Neural cell (in vitro differentiated cells): ENCODE measurements around the gene C11orf68. TPM values are rescaled to one million over a fixed set of nuclear protein-coding genes. Genes with fewer than 3 reads are reported as not detected.

Experiments used
- H2AFZ ChIP-seq: fragments of 200-600, 300-800 bp; sonication (generic), shearing (Covaris generic); 2 replicates; pipeline ENCODE4 v1.6.0; 2014; ENCODE audit warnings: low read depth, mild to moderate bottlenecking, antibody characterized with exemption, low read length, moderate library complexity
- H3F3A ChIP-seq: fragments of 200-600 bp; shearing (Covaris generic); 2 replicates; pipeline ENCODE4 v1.6.1; 2016; ENCODE audit warnings: mild to moderate bottlenecking, moderate library complexity, mixed read lengths, antibody characterized with exemption, low read length; ENCODE audit not compliant: insufficient read depth, poor library complexity, severe bottlenecking
- H3K27ac ChIP-seq: fragments of 200-600, 300-800 bp; sonication (generic), shearing (Covaris generic); 2 replicates; pipeline ENCODE4 v1.5.1; 2014; ENCODE audit warnings: mild to moderate bottlenecking, low read length, moderate library complexity
- H3K27me3 ChIP-seq: fragments of 300-800, 200-600 bp; sonication (generic), shearing (Covaris generic); 2 replicates; pipeline ENCODE4 v1.6.0; 2014; ENCODE audit warnings: mild to moderate bottlenecking, low read depth, low read length, moderate library complexity; ENCODE audit not compliant: insufficient read depth
- H3K36me3 ChIP-seq: fragments of 300-800, 200-600 bp; sonication (generic), shearing (Covaris generic); 2 replicates; pipeline ENCODE4 v1.5.1; 2014; ENCODE audit warnings: mild to moderate bottlenecking, antibody characterized with exemption, low read length, moderate library complexity; ENCODE audit not compliant: insufficient read depth
- H3K4me2 ChIP-seq: fragments of 300-800, 200-600 bp; sonication (generic), shearing (Covaris generic); 2 replicates; pipeline ENCODE4 v1.6.0; 2014; ENCODE audit warnings: mild to moderate bottlenecking, low read length
- H3K4me3 ChIP-seq: fragments of 300-800, 200-600 bp; sonication (generic), shearing (Covaris generic); 2 replicates; pipeline ENCODE4 v1.5.1; 2014; ENCODE audit warnings: mild to moderate bottlenecking, low read length, moderate library complexity
- H3K79me2 ChIP-seq: fragments of 200-600 bp; shearing (Covaris generic); replicated peaks from 2 replicates; pipeline ENCODE4 v1.6.0; 2014; ENCODE audit warnings: mild to moderate bottlenecking, low read length, moderate library complexity; ENCODE audit not compliant: insufficient read depth
- H3K9ac ChIP-seq: fragments of 300-800, 200-600 bp; sonication (generic), shearing (Covaris generic); 2 replicates; pipeline ENCODE4 v1.6.1; 2016; ENCODE audit warnings: mild to moderate bottlenecking, low read length, mixed read lengths
- H3K9me2 ChIP-seq: fragments of 200-600 bp; shearing (Covaris generic); 2 replicates; pipeline ENCODE4 v1.6.1; 2016; ENCODE audit warnings: mild to moderate bottlenecking, low read length, mixed read lengths; ENCODE audit not compliant: insufficient read depth
- H3K9me3 ChIP-seq: fragments of 200-600, 300-800 bp; sonication (generic), shearing (Covaris generic); 2 replicates; pipeline ENCODE4 v1.6.1; 2016; ENCODE audit warnings: mild to moderate bottlenecking, mixed run types, low read length, moderate library complexity, mixed read lengths
- H4K20me1 ChIP-seq: fragments of 200-600 bp; shearing (Covaris generic); 2 replicates; pipeline ENCODE4 v1.6.1; 2016; ENCODE audit warnings: mild to moderate bottlenecking, mixed run types; ENCODE audit not compliant: insufficient read depth
- CTCF ChIP-seq: fragments of 450-650 bp; IDR thresholded peaks from 2 replicates; pipeline ENCODE4 v1.5.1; 2014; ENCODE audit warnings: antibody characterized with exemption, mild to moderate bottlenecking, moderate library complexity; ENCODE audit not compliant: poor library complexity, severe bottlenecking
- EP300 ChIP-seq: fragments of 450-650 bp; conservative IDR thresholded peaks from 2 replicates; pipeline ENCODE4 v1.6.1; 2014; ENCODE audit warnings: antibody characterized with exemption, mild to moderate bottlenecking, moderate library complexity; ENCODE audit not compliant: poor library complexity, severe bottlenecking
- EZH2 ChIP-seq: fragments of 200-600, 300-800 bp; shearing (Covaris generic), sonication (generic); IDR thresholded peaks from 2 replicates; pipeline ENCODE4 v1.6.1; 2014; ENCODE audit warnings: antibody characterized with exemption, low read length, borderline replicate concordance, mild to moderate bottlenecking; ENCODE audit not compliant: insufficient read depth, poor library complexity, severe bottlenecking
- MXI1 ChIP-seq: fragments of 450-650 bp; conservative IDR thresholded peaks from 2 replicates; pipeline ENCODE4 v1.6.1; 2014; ENCODE audit warnings: antibody characterized with exemption, mild to moderate bottlenecking; ENCODE audit not compliant: poor library complexity, severe bottlenecking
- POLR2AphosphoS5 ChIP-seq: IDR thresholded peaks from 2 replicates; pipeline ENCODE4 v1.6.1; 2012
- RAD21 ChIP-seq: fragments of 450-650 bp; conservative IDR thresholded peaks from 2 replicates; pipeline ENCODE4 v1.6.1; 2014; ENCODE audit warnings: antibody characterized with exemption, mild to moderate bottlenecking, moderate library complexity
- REST ChIP-seq: IDR thresholded peaks from 2 replicates; pipeline ENCODE4 v1.6.1; 2012; ENCODE audit warnings: borderline replicate concordance
- SMC3 ChIP-seq: fragments of 450-650 bp; conservative IDR thresholded peaks from 2 replicates; pipeline ENCODE4 v1.6.1; 2014; ENCODE audit warnings: antibody characterized with exemption, mild to moderate bottlenecking, moderate library complexity; ENCODE audit not compliant: poor library complexity
- TAF1 ChIP-seq: IDR thresholded peaks from 2 replicates; pipeline ENCODE4 v1.6.1; 2012; ENCODE audit warnings: low read depth
- polyA plus RNA-seq: library from polyadenylated mRNA; depleted of rRNA; stranded (reverse); fragments of >200 nt; gene quantifications from 2 replicates; pipeline ENCODE4 v1.2.3, GENCODE V29; 2014

The C11orf68 gene
- polyA plus RNA-seq, 1 donor from 2014 or later: 13.3 TPM

DNA sequence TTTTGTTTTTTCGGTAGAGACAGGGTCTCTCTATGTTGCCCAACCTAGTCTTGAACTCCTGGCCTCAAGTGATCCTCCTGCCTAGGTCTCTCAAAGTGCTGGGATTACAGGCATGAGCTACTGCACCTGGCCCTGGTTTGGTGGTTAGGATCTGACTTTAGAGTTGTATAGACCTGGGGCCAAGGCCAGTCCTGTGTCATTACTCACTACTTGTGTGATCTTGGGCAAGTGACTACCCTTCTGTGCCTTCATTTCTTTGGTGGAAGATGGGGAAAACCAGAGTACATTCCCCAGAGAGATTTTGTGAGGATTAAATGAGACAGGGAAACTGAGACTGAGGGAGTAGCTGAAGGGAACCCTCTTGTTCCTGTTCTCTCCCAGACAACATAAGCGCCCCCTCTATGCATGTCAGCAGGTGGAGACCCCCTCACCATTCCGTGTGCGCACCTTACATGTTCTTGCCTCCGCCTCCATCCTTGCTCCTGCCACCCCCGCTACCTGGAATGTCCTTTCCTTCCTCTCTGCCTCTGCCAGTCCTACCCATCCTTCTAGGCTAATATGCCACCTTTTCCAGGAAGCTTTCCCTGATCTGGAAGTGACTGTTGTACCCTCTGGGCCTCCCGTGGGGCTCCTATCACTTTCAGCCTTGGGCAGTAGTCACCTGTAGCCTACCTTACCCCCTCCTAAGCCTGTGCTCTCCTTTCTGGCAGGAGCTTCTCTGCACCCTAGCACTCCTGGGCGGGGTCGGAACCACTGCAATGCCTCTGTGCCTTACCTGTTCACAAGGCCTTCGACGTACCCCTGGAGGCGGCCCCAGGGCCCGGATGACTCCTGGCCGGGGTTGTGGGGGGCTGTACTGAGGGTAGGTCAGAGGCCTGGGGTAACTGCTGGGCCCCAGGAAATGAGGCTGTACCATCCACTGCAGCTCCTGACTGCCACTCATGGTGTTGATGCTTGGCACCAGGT lies 22.5 kb downstream of the C11orf68 start:
- no peak overlapping the region for H2AFZ ChIP-seq
- H4K20me1 ChIP-seq: no peaks in the 10 kb centered on the region
- no peak overlapping the region for H3K4me3 ChIP-seq
- no peaks in the 10 kb centered on the region for H3K79me2 ChIP-seq
- no peak overlapping the region for H3K4me2 ChIP-seq
- no peak overlapping the region for H3K9ac ChIP-seq
- H3K36me3 ChIP-seq: no peaks in the 10 kb centered on the region
- H3F3A ChIP-seq: no peaks in the 10 kb centered on the region
- H3K27ac ChIP-seq: no peak overlapping the region
- peaks cover 39% of the 10 kb centered on the region for H3K27me3 ChIP-seq
- TF ChIP-seq EP300 (no peak), CTCF (no peak), MXI1 (no peak), TAF1 (no peak), EZH2 (no peak), REST (no peak), POLR2AphosphoS5 (no peak), RAD21 (no peak), SMC3 (no peak)
- no peaks in the 10 kb centered on the region for H3K9me2 ChIP-seq
- H3K9me3 ChIP-seq: no peaks in the 10 kb centered on the region

- no peaks in the 10 kb centered on the region for H4K20me1 ChIP-seq
- H3K9ac ChIP-seq: no peak overlapping the region
- no peaks in the 10 kb centered on the region for H3K79me2 ChIP-seq
- no peak overlapping the region for H2AFZ ChIP-seq
- no peaks in the 10 kb centered on the region for H3K9me2 ChIP-seq
- H3F3A ChIP-seq: no peaks in the 10 kb centered on the region
- no peak overlapping the region for H3K27ac ChIP-seq
- H3K27me3 ChIP-seq: peaks cover 31% of the 10 kb centered on the region
- H3K4me3 ChIP-seq: no peak overlapping the region
- no peaks in the 10 kb centered on the region for H3K9me3 ChIP-seq
- H3K36me3 ChIP-seq: no peaks in the 10 kb centered on the region
- H3K4me2 ChIP-seq: no peak overlapping the region
- TF ChIP-seq TAF1 (no peak), POLR2AphosphoS5 (no peak), MXI1 (no peak), RAD21 (no peak), REST (no peak), CTCF (no peak), EZH2 (no peak), EP300 (no peak), SMC3 (no peak)
Measured at GRCh38 chr11:65895482-65895981, 23.3 kb downstream of the C11orf68 start.
